ENCODE results near the gene FREY1.

The FREY1 gene

GRCh38 chr11:45927684-45928413 lies 20.8 kb upstream of the FREY1 start:
- no peak for DNase-seq

GRCh38 chr11:45927332-45927683 lies 20.2 kb upstream of the FREY1 start:
- no peak for DNase-seq

GRCh38 chr11:45926536-45927331 lies 19.7 kb upstream of the FREY1 start:
- no peak for DNase-seq

- no peak for DNase-seq
These were observed 18.9 kb upstream of the FREY1 start for GRCh38 chr11:45926001-45926401.

- no peak for DNase-seq
These were observed 18.5 kb upstream of the FREY1 start for GRCh38 chr11:45925550-45925949.

GRCh38 chr11:45924927-45925326 lies 17.9 kb upstream of the FREY1 start:
- DNase-seq = no peak

GRCh38 chr11:45924036-45924915 lies 17.2 kb upstream of the FREY1 start:
- DNase-seq = no peak

- DNase-seq = no peak
These were observed 15.5 kb upstream of the FREY1 start, which contains the start of gene LARGE2 for GRCh38 chr11:45922425-45923082. TSS of gene LARGE2 (plus strand) at chr11:45922656. CDS start at chr11:45922883, 227 bp downstream.

GRCh38 chr11:45921561-45922424 lies 14.7 kb upstream of the FREY1 start:
- peak; percentile 54 for DNase-seq

- no peak for DNase-seq
These were observed 13.7 kb upstream of the FREY1 start for GRCh38 chr11:45920531-45921477.

- no peak for DNase-seq
These were observed 12.9 kb upstream of the FREY1 start for GRCh38 chr11:45919806-45920530.

- no peak for DNase-seq
These were observed 12.0 kb upstream of the FREY1 start for GRCh38 chr11:45918962-45919675.

GRCh38 chr11:45918331-45918941 lies 11.4 kb upstream of the FREY1 start:
- DNase-seq = peak; percentile 52

- peak; percentile 95 for DNase-seq
These were observed 10.7 kb upstream of the FREY1 start, which contains the start of gene PEX16 for GRCh38 chr11:45917623-45918330. TSS of gene PEX16 (minus strand) at chr11:45917877. CDS start at chr11:45917811, 66 bp downstream.

- no peak for DNase-seq
These were observed 10.2 kb upstream of the FREY1 start for GRCh38 chr11:45917286-45917622.

- DNase-seq = no peak
These were observed 8.4 kb upstream of the FREY1 start for GRCh38 chr11:45915446-45915845.

GRCh38 chr11:45913942-45914635 lies 7.0 kb upstream of the FREY1 start:
- no peak for DNase-seq

Measured in NCI-H2081 treated with DMSO at 0.1 percent for 48 hours (cell line).